Hepatic stellate cell (primary cell): Measurements from ENCODE around the gene HNRNPH1.
"Not testable (repeated sequence)": the region's sequence is repeated elsewhere in the genome, so short reads cannot be mapped to it uniquely, and the experiment has no call there.

ENCODE experiments used
- DNase-seq: peaks from one replicate; pipeline ENCODE4 v3.0.0; 2011; ENCODE audit warnings: low spot score

HNRNPH1 gene, protein sequence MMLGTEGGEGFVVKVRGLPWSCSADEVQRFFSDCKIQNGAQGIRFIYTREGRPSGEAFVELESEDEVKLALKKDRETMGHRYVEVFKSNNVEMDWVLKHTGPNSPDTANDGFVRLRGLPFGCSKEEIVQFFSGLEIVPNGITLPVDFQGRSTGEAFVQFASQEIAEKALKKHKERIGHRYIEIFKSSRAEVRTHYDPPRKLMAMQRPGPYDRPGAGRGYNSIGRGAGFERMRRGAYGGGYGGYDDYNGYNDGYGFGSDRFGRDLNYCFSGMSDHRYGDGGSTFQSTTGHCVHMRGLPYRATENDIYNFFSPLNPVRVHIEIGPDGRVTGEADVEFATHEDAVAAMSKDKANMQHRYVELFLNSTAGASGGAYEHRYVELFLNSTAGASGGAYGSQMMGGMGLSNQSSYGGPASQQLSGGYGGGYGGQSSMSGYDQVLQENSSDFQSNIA

DNA sequence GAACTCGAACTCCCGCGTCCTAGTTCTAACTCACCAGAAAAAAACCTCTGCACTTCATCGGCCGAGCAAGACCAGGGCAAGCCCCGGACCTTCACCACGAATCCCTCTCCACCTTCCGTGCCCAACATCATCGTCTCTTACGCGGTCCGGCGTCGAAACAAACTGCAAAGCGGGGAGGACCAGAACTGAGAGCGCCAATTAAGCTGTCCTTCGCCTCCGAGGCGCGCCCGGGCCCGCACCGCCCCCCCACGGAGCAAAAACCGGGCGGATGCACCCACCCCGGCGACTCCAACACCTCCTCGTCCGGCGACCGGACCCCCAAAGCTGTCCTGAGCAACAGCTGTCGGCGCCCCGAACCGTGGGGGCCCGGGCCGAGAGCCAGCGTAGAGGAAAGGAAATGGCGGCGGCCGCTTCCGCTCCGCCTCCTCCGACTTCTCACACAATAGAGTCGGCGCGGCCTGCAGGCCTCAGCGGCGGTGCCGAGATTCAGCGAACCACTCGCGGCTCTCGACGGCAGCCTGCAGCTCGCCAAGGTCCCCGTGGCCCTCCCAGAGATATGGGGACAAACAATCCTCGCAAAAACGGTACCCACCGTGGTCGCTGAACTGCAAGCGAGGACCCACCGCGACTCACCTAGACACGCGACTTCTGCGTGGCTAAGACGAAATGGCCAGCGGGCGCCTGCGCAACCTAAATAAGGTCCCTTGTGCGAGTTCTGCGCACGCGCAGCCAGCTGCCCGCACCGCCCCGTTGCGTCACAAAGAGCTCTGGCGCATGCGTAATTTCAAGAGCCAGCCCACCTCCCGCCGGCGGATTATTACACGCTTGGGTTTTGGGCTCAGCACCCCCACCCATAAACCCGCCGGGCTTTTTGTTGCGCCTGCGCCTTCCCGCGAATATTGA is at the start of gene HNRNPH1:
HNRNPH1 (minus strand) TSS at position 669 of the 903 bp plus-strand sequence; CDS start at position 131, 538 bp downstream.
- DNase-seq: peak; percentile 99

DNA sequence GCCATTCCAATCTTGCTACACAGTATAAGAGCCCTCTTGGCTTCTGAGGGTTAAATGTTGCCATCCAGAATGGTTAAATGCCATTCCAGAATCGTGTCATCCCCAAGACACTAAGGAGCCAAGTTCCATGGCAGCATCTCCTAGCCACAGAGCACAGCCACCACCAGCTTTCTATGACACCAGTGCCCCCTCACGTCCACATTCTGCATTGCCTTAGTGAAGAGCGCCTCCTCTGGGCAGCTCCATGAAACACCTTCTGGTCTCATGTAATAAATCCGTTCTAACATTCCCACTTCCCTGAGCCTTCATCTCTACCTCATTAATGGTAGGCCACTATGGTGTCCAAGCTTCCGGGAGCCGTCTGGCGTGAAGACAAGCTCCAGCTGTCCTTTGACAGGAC is 44.9 kb upstream of the HNRNPH1 start:
- DNase-seq: peak; percentile 67

DNA sequence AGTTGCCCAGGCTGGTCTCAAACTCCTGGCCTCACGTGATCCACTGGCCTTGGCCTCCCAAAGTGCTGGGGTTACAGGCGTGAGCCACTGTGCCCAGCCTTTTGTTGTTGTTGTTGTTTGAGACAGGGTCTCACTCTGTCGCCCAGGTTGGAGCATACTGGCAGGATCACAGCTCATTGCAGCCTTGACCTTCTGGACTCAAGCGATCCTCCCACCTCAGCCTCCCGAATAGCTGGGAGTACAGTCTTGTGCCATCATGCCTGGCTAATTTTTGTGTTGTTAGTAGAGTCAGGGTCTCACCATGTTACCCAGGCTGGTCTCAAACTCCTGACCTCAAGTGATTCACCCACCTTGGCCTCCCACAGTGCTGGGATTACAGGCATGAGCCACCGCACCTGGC is 38.2 kb upstream of the HNRNPH1 start:
- not testable (repeated sequence) for DNase-seq

DNA sequence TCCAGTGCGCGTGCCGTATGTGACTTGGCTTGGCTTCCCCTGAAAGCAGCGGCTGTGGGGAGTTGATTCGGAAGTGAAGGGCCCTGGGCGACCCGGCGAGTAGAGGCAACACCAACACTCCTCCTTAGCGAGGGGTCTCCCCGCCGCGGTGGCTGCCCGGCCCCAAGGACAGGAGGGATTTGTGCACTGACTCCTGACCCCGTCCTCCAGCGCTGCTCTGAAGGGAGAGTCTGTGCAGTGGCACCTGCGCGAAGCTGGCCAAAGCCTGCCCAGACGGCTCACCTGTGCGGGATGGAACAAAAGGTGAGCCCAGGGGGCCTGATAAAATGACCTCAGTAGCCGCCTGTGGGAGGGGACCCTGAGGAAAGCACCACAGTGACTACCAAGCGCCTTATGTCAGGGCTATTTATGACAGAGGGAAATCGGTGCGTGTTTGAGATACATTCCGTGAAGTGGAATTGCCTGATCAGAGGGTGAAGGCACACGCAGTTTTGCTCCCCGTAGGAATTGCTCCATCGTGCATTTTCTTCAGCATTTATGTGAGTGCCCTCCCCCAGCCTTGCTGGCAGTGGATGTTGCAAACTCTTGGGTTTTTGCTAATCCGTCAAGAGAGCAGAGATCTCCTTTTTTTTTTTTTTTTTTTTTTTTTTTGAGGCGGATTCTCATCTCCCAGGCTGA is 34.8 kb upstream of the HNRNPH1 start:
- DNase-seq: peak; percentile 51

DNA sequence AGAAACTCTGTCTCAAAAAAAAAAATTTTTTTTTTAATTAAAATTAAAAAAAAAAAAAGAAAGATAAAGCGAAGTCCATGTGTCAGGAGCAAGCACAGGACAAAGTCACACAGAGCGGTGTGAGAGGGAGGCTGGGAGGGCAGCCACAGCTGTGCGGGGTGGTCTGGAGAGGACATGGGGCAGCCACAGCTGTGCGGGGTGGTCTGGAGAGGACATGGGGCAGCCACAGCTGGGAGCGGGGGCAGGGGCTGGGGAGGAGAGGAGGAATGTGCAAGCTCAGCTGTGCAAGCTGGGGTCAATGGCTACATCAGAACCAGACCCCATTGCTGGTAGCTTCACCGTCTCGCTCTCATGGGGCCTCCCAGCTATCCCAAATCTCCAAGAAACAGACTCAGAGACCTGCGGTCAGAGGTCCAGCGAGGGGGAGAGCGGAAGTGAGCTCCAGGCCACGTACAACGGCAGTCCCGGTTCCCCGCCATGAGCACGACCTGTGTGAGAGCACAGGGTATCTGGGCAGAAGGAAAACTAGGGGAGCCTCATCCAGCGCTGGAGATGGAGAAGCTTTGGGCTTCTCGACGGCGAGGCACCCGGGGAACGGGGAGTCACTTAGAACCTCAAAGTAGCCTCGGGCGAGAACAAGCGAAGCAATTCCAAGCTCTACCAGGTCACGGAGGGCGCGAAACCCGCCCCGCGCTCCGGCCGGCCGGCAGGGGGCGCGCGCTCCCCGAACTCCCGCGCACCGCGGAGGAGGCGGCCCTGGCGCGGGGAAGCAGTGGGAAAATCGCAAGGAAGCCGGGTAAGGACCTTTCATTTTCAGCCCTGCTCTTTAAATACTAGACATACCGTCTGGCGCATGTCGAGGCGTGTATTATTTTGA is 34.1 kb upstream of the HNRNPH1 start:
- DNase-seq: not testable (repeated sequence)

DNA sequence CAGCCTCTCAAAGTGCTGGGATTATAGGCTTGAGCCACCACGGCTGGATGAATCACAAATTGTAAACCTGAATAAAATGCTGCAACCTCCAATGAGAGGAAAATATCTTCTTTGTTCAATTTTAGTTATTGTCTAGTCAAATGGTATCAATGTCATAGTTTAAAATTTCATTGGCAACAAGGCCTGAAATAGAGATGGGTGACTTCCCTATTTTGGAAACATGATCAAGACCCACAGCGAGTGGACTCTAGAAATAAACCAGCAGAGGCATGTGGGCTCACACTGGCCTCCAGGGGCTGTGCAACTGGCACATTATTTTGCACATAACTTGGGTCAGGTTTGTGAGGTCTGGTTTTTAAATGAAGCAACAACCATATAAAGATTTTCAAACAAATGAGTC is 29.7 kb upstream of the HNRNPH1 start:
- not testable (repeated sequence) for DNase-seq

DNA sequence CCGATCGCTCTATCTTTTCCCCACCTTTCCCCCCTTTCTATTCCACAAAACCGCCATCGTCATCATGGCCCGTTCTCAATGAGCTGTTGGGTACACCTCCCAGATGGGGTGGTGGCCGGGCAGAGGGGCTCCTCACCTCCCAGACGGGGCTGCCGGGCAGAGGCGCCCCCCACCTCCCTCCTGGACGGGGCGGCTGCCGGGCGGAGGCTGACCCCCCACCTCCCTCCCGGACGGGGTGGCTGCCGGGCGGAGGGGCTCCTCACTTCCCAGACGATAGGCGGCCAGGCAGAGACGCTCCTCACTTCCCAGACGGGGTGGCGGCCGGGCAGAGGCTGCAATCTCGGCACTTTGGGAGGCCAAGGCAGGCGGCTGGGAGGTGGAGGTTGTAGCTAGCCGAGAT is 26.8 kb upstream of the HNRNPH1 start:
- DNase-seq: not testable (repeated sequence)

DNA sequence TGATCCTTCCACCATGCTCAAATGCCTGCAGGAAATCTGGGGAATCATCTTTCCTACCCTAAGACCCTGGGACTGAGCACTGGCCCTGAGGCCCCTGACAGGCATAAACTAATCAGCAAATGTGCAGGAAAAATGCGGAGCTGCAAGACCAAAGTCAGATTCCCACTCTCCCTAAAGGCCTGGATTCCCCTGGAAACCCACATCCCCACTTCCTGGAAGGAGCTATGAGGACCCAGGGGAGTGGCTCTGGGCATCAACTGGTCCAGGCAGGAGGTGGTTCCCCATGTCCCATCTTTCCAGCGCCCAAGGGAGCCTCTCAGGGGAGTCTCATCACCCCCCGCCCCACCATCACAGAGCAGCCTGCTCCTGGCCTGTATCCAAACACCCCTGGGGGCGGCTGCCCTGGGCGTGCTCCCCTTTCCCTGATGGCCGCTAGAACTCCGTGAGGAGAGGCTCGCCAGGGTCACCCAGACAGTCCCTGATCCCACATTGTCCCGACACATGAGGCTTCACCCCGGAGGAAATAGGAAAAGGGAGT is 25.8 kb upstream of the HNRNPH1 start:
- DNase-seq: not testable (repeated sequence)

DNA sequence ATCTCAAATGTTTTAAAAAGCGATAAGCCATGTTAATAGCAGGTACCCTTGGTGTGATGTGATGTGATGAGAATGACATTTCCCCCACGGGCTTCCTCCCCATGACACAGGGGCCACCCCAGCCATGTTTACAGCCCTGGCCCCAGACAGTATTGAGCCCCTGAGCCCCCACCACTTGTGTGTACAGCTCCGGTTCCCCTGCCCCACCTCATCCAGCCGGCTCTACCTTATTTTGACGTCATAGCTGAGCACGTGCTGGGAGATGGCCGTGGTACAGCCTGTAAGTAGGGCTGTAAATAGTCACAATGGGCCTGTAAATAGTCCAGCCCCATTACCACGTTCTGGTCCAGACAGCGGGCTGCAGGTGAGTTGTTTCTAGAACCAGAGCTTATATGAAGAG is 24.9 kb upstream of the HNRNPH1 start:
- DNase-seq: no peak

DNA sequence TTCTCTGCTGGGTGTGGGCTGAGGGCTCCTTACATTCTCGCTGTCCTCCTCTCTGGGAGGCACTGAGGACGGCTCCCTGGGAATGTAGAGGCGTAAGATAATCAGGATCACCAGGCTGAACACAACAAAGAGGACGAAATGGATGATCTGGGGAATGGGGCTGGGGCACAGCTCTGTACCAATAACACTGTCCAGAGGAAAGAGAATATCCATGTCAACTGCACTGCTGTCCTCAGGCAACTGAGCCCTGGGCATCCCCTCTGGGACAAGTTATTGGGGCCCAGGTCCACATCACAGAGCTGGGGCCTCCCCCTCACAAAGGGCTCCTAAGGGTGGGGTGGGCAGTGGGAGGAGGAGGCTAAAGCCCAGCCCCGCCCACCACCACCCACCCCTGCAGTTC is 21.3 kb upstream of the HNRNPH1 start:
- DNase-seq: not testable (repeated sequence)

DNA sequence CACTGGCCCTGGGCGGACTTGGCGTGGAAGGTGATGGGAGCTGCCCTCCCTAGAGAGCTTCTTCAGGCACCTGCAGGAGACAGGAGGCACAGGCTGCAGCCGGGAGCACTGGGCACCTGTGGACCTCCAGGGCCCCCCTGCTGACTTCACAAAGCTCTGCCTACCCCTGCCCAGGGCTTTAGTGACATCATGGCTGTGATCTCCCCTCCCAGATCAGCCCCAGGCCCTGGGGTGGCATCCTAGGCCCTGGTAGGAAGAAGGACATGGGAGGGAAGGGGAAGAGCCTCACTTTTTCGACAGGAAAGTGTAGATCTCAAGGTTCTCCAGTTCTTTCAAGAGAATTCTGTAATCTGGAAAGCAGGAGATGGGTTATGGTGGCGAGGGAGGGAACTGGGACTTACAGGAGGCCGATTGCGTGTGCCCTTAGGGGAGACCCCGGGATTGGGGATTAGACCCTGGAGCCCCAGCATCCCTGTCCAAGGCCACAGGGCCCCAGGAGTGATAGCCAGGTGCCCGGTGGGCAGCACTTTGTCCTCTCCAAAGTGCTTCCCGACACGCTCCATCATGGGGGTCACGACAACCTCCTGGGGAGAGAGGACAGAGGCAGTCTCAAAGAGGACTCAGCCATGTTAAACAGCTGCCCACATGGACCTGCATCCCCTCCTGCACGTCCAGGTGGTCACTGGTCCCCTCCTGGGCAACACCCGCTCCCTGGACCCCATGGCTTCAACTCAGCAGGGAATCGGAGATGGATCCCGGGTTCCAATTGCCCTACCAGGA is 19.9 kb upstream of the HNRNPH1 start:
- DNase-seq: not testable (repeated sequence)

DNA sequence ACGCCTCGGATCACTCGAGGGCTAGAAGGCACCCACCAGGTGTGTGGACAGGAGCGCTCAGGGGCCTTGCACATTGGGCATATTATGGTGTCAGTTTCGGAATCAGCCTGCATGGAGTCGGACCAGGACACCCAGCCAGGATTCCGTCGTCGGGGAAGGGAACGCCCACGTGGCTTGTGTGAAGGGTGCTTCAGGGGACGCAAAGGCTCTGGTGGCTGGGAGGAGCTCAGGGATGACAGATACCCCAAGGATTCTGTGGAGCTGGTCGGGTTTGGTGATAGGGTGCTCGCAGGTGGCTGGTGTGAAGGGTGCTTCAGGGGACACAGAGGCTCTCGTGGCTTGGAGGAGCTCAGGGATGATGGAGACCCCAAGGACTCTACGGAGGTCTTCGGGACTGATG is 19.2 kb upstream of the HNRNPH1 start:
- DNase-seq: not testable (repeated sequence)

DNA sequence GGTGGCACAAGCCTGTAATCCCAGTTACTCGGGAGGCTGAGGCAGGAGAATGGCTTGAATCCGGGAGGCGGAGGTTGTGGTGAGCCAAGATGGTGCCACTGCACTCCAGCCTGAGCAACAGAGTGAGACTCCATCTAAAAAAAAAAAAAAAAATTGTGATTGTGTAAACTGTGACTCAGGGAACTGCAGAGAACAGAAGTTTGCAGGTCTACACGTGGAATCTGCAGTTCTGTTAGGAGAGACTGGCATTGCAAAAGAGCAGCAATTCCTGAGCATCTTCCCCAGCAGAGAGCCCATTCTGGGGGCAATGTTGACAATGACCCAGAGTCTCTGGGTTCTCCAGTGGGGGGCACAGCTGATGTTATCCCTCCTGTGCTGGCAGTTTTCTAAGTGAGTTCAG is 18.3 kb upstream of the HNRNPH1 start:
- DNase-seq: not testable (repeated sequence)

DNA sequence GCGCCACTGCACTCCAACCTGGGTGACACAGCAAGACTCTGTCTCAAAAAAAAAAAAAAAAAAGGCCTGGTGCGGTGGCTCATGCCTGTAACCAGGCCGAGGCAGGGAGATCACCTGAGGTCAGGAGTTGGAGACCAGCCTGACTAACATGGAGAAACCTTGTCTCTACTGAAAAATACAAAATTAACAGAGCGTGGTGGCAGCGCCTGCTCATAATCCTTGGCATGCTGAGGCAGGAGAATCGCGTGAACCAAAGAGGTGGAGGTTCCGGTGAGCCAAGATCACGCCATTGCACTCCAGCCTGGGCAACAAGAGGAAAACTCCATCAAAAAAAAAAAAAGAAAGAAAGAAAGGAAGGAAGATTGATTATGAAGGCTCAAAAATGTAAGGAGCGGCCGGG is 15.8 kb upstream of the HNRNPH1 start:
- DNase-seq: not testable (repeated sequence)

DNA sequence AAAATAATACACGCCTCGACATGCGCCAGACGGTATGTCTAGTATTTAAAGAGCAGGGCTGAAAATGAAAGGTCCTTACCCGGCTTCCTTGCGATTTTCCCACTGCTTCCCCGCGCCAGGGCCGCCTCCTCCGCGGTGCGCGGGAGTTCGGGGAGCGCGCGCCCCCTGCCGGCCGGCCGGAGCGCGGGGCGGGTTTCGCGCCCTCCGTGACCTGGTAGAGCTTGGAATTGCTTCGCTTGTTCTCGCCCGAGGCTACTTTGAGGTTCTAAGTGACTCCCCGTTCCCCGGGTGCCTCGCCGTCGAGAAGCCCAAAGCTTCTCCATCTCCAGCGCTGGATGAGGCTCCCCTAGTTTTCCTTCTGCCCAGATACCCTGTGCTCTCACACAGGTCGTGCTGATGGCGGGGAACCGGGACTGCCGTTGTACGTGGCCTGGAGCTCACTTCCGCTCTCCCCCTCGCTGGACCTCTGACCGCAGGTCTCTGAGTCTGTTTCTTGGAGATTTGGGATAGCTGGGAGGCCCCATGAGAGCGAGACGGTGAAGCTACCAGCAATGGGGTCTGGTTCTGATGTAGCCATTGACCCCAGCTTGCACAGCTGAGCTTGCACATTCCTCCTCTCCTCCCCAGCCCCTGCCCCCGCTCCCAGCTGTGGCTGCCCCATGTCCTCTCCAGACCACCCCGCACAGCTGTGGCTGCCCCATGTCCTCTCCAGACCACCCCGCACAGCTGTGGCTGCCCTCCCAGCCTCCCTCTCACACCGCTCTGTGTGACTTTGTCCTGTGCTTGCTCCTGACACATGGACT is 11.1 kb upstream of the HNRNPH1 start:
- DNase-seq: not testable (repeated sequence)

DNA sequence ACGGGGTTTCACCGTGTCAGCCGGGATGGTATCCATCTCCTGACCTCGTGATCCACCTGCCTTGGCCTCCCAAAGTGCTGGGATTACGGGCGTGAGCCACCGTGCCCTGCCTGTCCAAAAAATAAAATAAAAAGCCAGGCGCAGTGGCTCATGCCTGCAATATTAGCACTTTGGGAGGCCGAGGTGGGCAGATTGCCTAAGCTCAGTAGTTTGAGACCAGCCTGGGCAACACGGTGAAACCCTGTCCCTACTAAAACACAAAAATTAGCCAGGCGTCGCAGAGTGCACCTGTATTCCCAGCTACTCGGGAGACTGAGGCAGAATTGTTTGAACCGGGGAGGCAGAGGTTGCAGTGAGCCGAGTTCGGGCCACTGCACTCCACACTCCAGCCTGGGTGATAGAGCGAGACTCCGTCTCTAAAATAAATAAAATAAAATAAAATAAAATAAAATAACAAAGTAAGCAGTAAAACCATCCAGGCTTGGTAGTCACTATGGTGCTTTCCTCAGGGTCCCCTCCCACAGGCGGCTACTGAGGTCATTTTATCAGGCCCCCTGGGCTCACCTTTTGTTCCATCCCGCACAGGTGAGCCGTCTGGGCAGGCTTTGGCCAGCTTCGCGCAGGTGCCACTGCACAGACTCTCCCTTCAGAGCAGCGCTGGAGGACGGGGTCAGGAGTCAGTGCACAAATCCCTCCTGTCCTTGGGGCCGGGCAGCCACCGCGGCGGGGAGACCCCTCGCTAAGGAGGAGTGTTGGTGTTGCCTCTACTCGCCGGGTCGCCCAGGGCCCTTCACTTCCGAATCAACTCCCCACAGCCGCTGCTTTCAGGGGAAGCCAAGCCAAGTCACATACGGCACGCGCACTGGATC is 10.3 kb upstream of the HNRNPH1 start:
- DNase-seq: not testable (repeated sequence)

DNA sequence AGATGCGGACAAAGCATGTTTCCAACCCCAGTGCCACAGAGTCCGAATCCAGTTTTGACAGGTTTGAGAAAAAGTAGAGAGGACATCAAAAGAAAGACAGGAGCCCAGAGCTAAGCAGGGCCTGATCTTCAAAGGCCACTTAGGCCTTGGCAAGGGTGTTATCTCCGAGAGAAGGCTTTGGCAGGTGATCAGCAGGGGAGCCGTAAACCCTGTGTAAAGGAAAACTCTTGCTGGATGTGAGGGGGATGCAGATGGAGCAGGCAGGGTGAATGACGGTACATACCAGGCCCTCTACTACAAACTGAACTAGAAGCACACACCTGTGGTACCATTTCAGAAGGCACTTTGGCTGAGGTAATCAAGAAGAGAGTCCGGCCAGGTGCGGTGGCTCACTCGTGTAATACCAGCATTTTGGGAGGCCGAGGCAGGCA is 1.4 kb upstream of the HNRNPH1 start:
- DNase-seq: no peak
